K562 (cell line): Measurements from ENCODE around the gene EGFL6. TPM values are rescaled to one million over a fixed set of nuclear protein-coding genes. Genes with fewer than 3 reads are reported as not detected.

Source experiments
- ASH1L ChIP-seq: fragments of 450-650 bp; IDR thresholded peaks from 2 replicates; pipeline ENCODE4 v1.6.1; 2018; ENCODE audit warnings: borderline replicate concordance, mild to moderate bottlenecking, low read depth; ENCODE audit not compliant: partially characterized antibody
- BCOR ChIP-seq: fragments of 450-650 bp; IDR thresholded peaks from 2 replicates; pipeline ENCODE4 v1.6.1; 2016
- CBFB ChIP-seq: sonication (generic); formaldehyde crosslinking; IDR thresholded peaks from 2 replicates; pipeline ENCODE4 v1.4.0; 2020; ENCODE audit warnings: mild to moderate bottlenecking, missing genetic modification reagents
- CREM ChIP-seq: IDR thresholded peaks from 2 replicates; pipeline ENCODE4 v1.6.1; 2014; ENCODE audit warnings: antibody characterized with exemption, low read depth
- GTF2E2 ChIP-seq: fragments of 200-800 bp; sonication (Bioruptor generic); IDR thresholded peaks from 2 replicates; pipeline ENCODE4 v1.6.1; 2016; ENCODE audit warnings: missing genetic modification characterization, missing compliant biosample characterization
- MBD2 ChIP-seq: sonication (generic); IDR thresholded peaks from 2 replicates; pipeline ENCODE4 v1.6.1; 2016; ENCODE audit warnings: low read depth, borderline replicate concordance
- PHF21A ChIP-seq: fragments of 450-650 bp; IDR thresholded peaks from 2 replicates; pipeline ENCODE4 v1.6.1; 2017; ENCODE audit warnings: low read depth, borderline replicate concordance
- PTBP1 ChIP-seq: fragments of 200-400 bp; formaldehyde crosslinking; IDR thresholded peaks from 2 replicates; pipeline ENCODE4 v1.6.1; 2017; ENCODE audit warnings: low read depth, low read length
- SETDB1 ChIP-seq: IDR thresholded peaks from one replicate; pipeline ENCODE4 v1.6.1; 2012; ENCODE audit warnings: low read length, control low read depth, inconsistent platforms
- YBX1 ChIP-seq: fragments of 450-650 bp; IDR thresholded peaks from 2 replicates; pipeline ENCODE4 v1.7.1; 2016; ENCODE audit warnings: mild to moderate bottlenecking
- ZC3H4 ChIP-seq: sonication (generic); formaldehyde crosslinking; IDR thresholded peaks from 2 replicates; pipeline ENCODE4 v1.9.0; 2021; ENCODE audit warnings: missing genetic modification reagents, borderline replicate concordance
- ZFPM2 ChIP-seq: fragments of 250-450 bp; sonication (Bioruptor Pico); IDR thresholded peaks from 2 replicates; pipeline ENCODE4 v1.5.1; 2022; ENCODE audit warnings: mild to moderate bottlenecking
- ZKSCAN8 ChIP-seq: fragments of 200-800 bp; sonication (Bioruptor generic); IDR thresholded peaks from 2 replicates; pipeline ENCODE4 v1.6.1; 2016; ENCODE audit warnings: missing genetic modification characterization, missing compliant biosample characterization
- ZNF140 ChIP-seq: fragments of 250-450 bp; sonication (Bioruptor Pico); IDR thresholded peaks from 2 replicates; pipeline ENCODE4 v1.8.0; 2021; ENCODE audit warnings: moderate library complexity, mild to moderate bottlenecking, inconsistent platforms
- ZNF197 ChIP-seq: fragments of 200-800 bp; sonication (Bioruptor generic); IDR thresholded peaks from 2 replicates; pipeline ENCODE4 v1.6.1; 2016; ENCODE audit warnings: low read depth, missing genetic modification characterization, missing compliant biosample characterization
- ZNF766 ChIP-seq: fragments of 200-800 bp; sonication (Bioruptor generic); conservative IDR thresholded peaks from 2 replicates; pipeline ENCODE4 v1.6.1; 2016; ENCODE audit warnings: missing genetic modification characterization, missing compliant biosample characterization
- ZNF778 ChIP-seq: fragments of 450-650 bp; formaldehyde crosslinking; IDR thresholded peaks from 2 replicates; pipeline ENCODE4 v1.4.0; 2020; ENCODE audit warnings: mild to moderate bottlenecking, moderate library complexity
- ZNF830 ChIP-seq: fragments of 250-450 bp; sonication (Bioruptor Pico); IDR thresholded peaks from 2 replicates; pipeline ENCODE4 v1.5.0; 2021; ENCODE audit warnings: mild to moderate bottlenecking
- polyA plus RNA-seq, 8 experiments: library from polyadenylated mRNA; depleted of rRNA in 4 of 8; stranded (reverse) in 5 of 8; unstranded in 3 of 8; fragments of >200 nt; fragmentation: Nextera tagmentation in 2 of 8; fragmentation: Illumina TruSeq in 1 of 8; extraction: Ambion mirVana in 2 of 8; extraction: Trizol in 1 of 8; gene quantifications; 2 replicates each; pipeline versions ENCODE4 v1.2.1 to v1.2.3, GENCODE V29; 2011 to 2014; ENCODE audit warnings: inconsistent platforms in 1 of 8, missing spikeins in 1 of 8
- total RNA-seq, 7 experiments: library from RNA; depleted of rRNA in 6 of 7; stranded (reverse); fragments of >200 nt in 6 of 7; fragmentation: Illumina TruSeq in 2 of 7; extraction: Trizol in 2 of 7; gene quantifications; 2 replicates each; pipeline versions ENCODE4 v1.2.1 to v1.2.3, GENCODE V29; 2011 to 2021; ENCODE audit warnings: low replicate concordance in 1 of 7
- TF ChIP-seq, protein P1 (sequence below): sonication (generic); formaldehyde crosslinking; IDR thresholded peaks from 2 replicates; pipeline ENCODE4 v1.8.0; 2022; ENCODE audit warnings: mild to moderate bottlenecking, missing genetic modification reagents
- TF ChIP-seq, protein P2 (sequence below): sonication (generic); formaldehyde crosslinking; IDR thresholded peaks from 2 replicates; pipeline ENCODE4 v1.8.1; 2023; ENCODE audit warnings: mild to moderate bottlenecking, missing genetic modification reagents, moderate library complexity
- TF ChIP-seq, protein P3 (sequence below): sonication (generic); IDR thresholded peaks from 2 replicates; pipeline ENCODE4 v1.6.1; 2016
- TF ChIP-seq, protein P4 (sequence below): sonication (generic); formaldehyde crosslinking; IDR thresholded peaks from 2 replicates; pipeline ENCODE4 v1.8.0; 2022; ENCODE audit warnings: mild to moderate bottlenecking, missing genetic modification reagents
- TF ChIP-seq, protein P5 (sequence below): fragments of 250-450 bp; sonication (Bioruptor Pico); IDR thresholded peaks from 2 replicates; pipeline ENCODE4 v1.8.0; 2022; ENCODE audit warnings: moderate library complexity, mild to moderate bottlenecking, inconsistent platforms
- TF ChIP-seq, protein P6 (sequence below), 2 experiments: fragments of 200-800 bp in 1 of 2; sonication (Bioruptor generic) in 1 of 2; sonication (generic) in 1 of 2; formaldehyde crosslinking in 1 of 2; IDR thresholded peaks in 1 of 2; conservative IDR thresholded peaks in 1 of 2; 2 replicates each; pipeline versions ENCODE4 v1.5.0 to v1.6.1; 2016 to 2020; ENCODE audit warnings: missing compliant biosample characterization in 1 of 2, missing genetic modification characterization in 1 of 2, missing genetic modification reagents in 1 of 2

EGFL6 gene
- total and polyA plus RNA-seq, 9 of the 15 experiments (the other 6 are each of a cell fraction or from before 2014, with no cell fraction given) = 0.01 TPM; not detected in 8

DNA sequence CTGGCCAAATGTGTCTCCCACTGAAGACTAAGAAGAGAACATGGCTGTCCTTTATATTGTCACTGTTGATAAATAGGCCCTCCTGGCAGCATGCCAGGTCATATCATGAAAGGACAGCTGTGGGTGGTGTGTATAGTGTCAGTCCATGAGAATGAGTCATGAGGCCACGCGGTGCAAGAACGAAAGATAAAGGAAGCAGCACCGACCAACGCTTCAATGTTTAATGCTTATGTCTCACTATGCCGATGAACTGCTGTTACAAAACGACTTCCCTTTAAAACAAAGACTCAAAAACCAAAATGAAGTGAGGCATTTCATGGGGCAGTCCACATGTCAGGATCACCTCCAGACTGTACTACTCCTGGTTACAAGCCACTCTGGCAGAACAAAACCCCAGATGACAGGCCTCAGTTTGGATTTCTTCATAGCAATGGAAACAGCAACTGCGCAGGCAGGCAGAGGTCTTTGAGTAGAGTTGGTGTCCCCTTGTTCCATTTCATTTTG, 78.4 kb downstream of the EGFL6 start (continued):
- TF ChIP-seq, protein P1, sequence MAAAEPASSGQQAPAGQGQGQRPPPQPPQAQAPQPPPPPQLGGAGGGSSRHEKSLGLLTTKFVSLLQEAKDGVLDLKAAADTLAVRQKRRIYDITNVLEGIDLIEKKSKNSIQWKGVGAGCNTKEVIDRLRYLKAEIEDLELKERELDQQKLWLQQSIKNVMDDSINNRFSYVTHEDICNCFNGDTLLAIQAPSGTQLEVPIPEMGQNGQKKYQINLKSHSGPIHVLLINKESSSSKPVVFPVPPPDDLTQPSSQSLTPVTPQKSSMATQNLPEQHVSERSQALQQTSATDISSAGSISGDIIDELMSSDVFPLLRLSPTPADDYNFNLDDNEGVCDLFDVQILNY = no peak
- TF ChIP-seq ZNF140 (CRISPR knock-in tag) (no peak), ZNF766 (CRISPR knock-in tag) (peak; percentile 94), GTF2E2 (tag) (no peak), YBX1 (no peak), CREM (peak; percentile 91), ZNF778 (CRISPR knock-in tag) (no peak), PHF21A (peak; percentile 84; the same call in 1 of the 2 replicates), PTBP1 (no peak), ZKSCAN8 (peak; percentile 68; the same call in 1 of the 2 replicates), ZNF197 (CRISPR knock-in tag) (no peak), MBD2 (peak; percentile 79), ZC3H4 (CRISPR knock-in tag) (no peak), ASH1L (no peak), SETDB1 (no peak), CBFB (no peak), BCOR (peak; percentile 66), ZNF830 (CRISPR knock-in tag) (no peak), ZFPM2 (CRISPR knock-in tag) (no peak)
- TF ChIP-seq, protein P2, sequence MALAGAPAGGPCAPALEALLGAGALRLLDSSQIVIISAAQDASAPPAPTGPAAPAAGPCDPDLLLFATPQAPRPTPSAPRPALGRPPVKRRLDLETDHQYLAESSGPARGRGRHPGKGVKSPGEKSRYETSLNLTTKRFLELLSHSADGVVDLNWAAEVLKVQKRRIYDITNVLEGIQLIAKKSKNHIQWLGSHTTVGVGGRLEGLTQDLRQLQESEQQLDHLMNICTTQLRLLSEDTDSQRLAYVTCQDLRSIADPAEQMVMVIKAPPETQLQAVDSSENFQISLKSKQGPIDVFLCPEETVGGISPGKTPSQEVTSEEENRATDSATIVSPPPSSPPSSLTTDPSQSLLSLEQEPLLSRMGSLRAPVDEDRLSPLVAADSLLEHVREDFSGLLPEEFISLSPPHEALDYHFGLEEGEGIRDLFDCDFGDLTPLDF = no peak
- TF ChIP-seq, protein P3, sequence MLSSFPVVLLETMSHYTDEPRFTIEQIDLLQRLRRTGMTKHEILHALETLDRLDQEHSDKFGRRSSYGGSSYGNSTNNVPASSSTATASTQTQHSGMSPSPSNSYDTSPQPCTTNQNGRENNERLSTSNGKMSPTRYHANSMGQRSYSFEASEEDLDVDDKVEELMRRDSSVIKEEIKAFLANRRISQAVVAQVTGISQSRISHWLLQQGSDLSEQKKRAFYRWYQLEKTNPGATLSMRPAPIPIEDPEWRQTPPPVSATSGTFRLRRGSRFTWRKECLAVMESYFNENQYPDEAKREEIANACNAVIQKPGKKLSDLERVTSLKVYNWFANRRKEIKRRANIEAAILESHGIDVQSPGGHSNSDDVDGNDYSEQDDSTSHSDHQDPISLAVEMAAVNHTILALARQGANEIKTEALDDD = no peak
- TF ChIP-seq, protein P4, sequence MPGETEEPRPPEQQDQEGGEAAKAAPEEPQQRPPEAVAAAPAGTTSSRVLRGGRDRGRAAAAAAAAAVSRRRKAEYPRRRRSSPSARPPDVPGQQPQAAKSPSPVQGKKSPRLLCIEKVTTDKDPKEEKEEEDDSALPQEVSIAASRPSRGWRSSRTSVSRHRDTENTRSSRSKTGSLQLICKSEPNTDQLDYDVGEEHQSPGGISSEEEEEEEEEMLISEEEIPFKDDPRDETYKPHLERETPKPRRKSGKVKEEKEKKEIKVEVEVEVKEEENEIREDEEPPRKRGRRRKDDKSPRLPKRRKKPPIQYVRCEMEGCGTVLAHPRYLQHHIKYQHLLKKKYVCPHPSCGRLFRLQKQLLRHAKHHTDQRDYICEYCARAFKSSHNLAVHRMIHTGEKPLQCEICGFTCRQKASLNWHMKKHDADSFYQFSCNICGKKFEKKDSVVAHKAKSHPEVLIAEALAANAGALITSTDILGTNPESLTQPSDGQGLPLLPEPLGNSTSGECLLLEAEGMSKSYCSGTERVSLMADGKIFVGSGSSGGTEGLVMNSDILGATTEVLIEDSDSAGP (CRISPR knock-in tag) = no peak
- TF ChIP-seq, protein P5, sequence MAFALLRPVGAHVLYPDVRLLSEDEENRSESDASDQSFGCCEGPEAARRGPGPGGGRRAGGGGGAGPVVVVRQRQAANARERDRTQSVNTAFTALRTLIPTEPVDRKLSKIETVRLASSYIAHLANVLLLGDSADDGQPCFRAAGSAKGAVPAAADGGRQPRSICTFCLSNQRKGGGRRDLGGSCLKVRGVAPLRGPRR (CRISPR knock-in tag) = peak; percentile 41; the same call in 1 of the 2 replicates
- TF ChIP-seq, protein P6, sequence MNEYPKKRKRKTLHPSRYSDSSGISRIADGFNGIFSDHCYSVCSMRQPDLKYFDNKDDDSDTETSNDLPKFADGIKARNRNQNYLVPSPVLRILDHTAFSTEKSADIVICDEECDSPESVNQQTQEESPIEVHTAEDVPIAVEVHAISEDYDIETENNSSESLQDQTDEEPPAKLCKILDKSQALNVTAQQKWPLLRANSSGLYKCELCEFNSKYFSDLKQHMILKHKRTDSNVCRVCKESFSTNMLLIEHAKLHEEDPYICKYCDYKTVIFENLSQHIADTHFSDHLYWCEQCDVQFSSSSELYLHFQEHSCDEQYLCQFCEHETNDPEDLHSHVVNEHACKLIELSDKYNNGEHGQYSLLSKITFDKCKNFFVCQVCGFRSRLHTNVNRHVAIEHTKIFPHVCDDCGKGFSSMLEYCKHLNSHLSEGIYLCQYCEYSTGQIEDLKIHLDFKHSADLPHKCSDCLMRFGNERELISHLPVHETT (CRISPR knock-in tag; conservative IDR thresholded peaks at IDR 0.05 in 1 of 2, IDR thresholded peaks at IDR 0.05 in 1 of 2) = peak in 1 of 2 experiments; percentile 86; a peak in 2 of 4 replicates
